CD8-positive, alpha-beta memory T cell (primary cell): ENCODE results near the gene HDHD5. TPM values are rescaled to one million over a fixed set of nuclear protein-coding genes. Genes with fewer than 3 reads are reported as not detected.

Experiments
- polyA plus RNA-seq: library from polyadenylated mRNA; unstranded; fragments of 300-500 nt; fragmentation: Illumina TruSeq; gene quantifications from one replicate; pipeline ENCODE4 v1.2.3, GENCODE V29; 2021
- total RNA-seq, 2 experiments: library from RNA; stranded (reverse); gene quantifications; one replicate each; pipeline ENCODE4 v1.2.3, GENCODE V29; 2021

HDHD5 gene
- total and polyA plus RNA-seq, 3 experiments from 2014 or later: 38.6 to 53.5 (median 40.0) TPM

Other genes with a start within 250 kb of the HDHD5 start
- gene GAB4, start 151.1 kb downstream of the HDHD5 start, total RNA-seq: not detected
- gene GAB4, start 151.1 kb downstream of the HDHD5 start, polyA plus RNA-seq: not detected
- 10 to 100 TPM; 21.7 to 22.0 TPM for gene IL17RA, start 74.3 kb downstream of the HDHD5 start, total RNA-seq
- 30.2 TPM for gene IL17RA, start 74.3 kb downstream of the HDHD5 start, polyA plus RNA-seq
- under 1 TPM; 0.11 to 0.15 TPM for gene TMEM121B, start 37.9 kb downstream of the HDHD5 start, total RNA-seq
- not detected for gene TMEM121B, start 37.9 kb downstream of the HDHD5 start, polyA plus RNA-seq
- 10 to 100 TPM in 1 of 2 experiments, 1 to 10 TPM in 1; 8.6 to 11.1 TPM for gene ADA2, start 60.2 kb upstream of the HDHD5 start, total RNA-seq
- gene ADA2, start 60.2 kb upstream of the HDHD5 start, polyA plus RNA-seq: 76.9 TPM
- not detected for gene CECR2, start 210.2 kb upstream of the HDHD5 start, total RNA-seq
- gene CECR2, start 210.2 kb upstream of the HDHD5 start, polyA plus RNA-seq: not detected